ENCODE data around the gene BDH1. TPM values are rescaled to one million over a fixed set of nuclear protein-coding genes. Genes with fewer than 3 reads are reported as not detected.
A peak's percentile ranks its signal among the peaks of the same experiment; 100 is the strongest.

BDH1 gene
- total RNA-seq, 2 donors from 2014 or later = 32.5 to 49.0 TPM

DNA sequence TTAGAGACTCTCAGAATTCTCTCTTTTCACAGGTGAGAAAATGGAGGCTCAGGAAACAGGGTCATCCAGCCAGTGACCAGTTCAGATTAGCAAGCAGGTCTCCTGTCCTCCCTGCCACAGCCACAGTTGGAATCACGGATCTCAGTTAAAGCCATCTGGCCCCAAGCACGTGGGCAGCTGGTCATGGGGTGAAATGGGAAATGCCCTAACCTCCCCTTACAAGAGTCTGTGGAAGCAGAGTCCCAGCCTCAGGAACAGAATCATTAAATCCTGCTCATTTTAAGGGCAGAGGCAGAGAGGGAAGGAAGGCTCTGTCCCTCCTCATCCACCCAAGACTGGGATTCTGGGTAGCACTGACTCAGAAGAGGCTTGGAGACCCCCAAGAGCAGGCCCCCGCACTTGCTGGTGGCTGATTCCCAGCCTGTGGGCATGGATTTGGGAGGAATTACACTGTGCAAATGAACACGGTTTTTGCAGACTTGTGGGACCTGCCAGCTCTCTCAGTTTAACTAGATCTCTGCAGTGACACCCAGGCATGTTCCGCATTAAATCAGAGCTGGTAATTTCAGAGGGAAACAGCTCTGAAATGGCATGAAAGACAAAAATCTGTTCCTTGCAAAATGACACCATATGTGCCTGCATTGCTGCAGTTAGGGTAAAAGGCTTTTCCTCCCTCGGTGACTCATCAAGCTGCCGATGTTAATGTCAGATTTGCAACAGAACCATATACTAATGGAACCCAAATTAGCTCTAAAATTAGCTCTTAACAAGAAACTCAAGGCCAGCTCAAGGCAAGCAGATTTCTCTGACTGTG, 89.0 kb downstream of the BDH1 start:
- Histone ChIP-seq H3K36me3 (ENCODE audit: control insufficient read depth, insufficient read depth, low read length) (no peaks in the 10 kb centered on the region), H3K4me3 (ENCODE audit: low read length) (no peak overlapping the region), H3K27me3 (ENCODE audit: control insufficient read depth, insufficient read depth, low read length, poor library complexity, severe bottlenecking) (no peaks in the 10 kb centered on the region), H3K4me1 (ENCODE audit: control insufficient read depth, insufficient read depth, low read length) (peaks cover 25% of the 10 kb centered on the region), H3K9ac (ENCODE audit: extremely low read depth, low read length, poor library complexity, severe bottlenecking) (no peak overlapping the region), H3K27ac (ENCODE audit: low read depth, low read length) (no peak overlapping the region), H3K9me3 (ENCODE audit: control insufficient read depth, low read length) (no peaks in the 10 kb centered on the region)
- Mint-ChIP-seq H3K36me3 (ENCODE audit: low read depth) (no peaks in the 10 kb centered on the region), H3K27me3 (ENCODE audit: insufficient read depth) (no peaks in the 10 kb centered on the region), H3K27ac (peak overlapping the region; percentile 57), H3K4me1 (peaks cover 63% of the 10 kb centered on the region), H3K9me3 (no peaks in the 10 kb centered on the region), H3K4me3 (no peak overlapping the region)
- no peak for DNase-seq
- 55 to 63% methylated on average over 7 of the region's 7 CpGs for WGBS, 2 experiments (ENCODE audit: insufficient coverage in 1 of 2, insufficient read length in 1 of 2)
- TF ChIP-seq, protein P1, sequence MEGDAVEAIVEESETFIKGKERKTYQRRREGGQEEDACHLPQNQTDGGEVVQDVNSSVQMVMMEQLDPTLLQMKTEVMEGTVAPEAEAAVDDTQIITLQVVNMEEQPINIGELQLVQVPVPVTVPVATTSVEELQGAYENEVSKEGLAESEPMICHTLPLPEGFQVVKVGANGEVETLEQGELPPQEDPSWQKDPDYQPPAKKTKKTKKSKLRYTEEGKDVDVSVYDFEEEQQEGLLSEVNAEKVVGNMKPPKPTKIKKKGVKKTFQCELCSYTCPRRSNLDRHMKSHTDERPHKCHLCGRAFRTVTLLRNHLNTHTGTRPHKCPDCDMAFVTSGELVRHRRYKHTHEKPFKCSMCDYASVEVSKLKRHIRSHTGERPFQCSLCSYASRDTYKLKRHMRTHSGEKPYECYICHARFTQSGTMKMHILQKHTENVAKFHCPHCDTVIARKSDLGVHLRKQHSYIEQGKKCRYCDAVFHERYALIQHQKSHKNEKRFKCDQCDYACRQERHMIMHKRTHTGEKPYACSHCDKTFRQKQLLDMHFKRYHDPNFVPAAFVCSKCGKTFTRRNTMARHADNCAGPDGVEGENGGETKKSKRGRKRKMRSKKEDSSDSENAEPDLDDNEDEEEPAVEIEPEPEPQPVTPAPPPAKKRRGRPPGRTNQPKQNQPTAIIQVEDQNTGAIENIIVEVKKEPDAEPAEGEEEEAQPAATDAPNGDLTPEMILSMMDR (conservative IDR thresholded peaks at IDR 0.05) = no peak

DNA sequence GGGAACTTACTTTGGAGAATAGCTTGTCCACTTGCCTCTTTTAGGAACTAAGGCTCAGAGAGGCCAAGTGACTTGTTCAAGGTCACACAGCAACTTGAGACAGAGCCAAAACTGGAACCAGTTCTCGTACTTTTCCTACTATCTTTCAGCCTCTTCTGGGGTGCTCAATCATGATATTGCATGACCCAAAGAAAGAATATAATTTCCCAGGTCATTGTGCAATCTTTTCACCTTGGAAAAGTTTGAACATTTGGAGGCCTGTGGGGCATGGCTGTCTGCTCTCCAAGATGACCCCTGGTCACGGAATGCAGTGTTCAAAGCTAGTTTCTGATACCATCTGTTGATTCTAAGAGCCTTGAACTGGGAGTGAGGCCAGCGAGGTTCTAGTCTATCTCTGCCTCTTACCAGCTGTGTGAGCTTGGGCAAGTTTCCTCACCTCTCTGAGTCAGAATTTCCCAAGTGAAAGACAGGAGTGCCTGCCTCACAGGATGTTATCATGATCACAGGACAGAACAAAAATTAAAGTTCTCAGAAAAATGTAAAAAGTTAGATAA, 89.7 kb downstream of the BDH1 start:
- H3K27me3 ChIP-seq (ENCODE audit: control insufficient read depth, insufficient read depth, low read length, poor library complexity, severe bottlenecking) = no peaks in the 10 kb centered on the region
- no peak overlapping the region for H3K4me3 ChIP-seq (ENCODE audit: low read length)
- Mint-ChIP-seq H3K27me3 (ENCODE audit: insufficient read depth) (no peaks in the 10 kb centered on the region), H3K36me3 (ENCODE audit: low read depth) (no peaks in the 10 kb centered on the region), H3K27ac (peak overlapping the region; percentile 68), H3K4me3 (no peak overlapping the region), H3K4me1 (peaks cover 57% of the 10 kb centered on the region), H3K9me3 (no peaks in the 10 kb centered on the region)
- no peaks in the 10 kb centered on the region for H3K9me3 ChIP-seq (ENCODE audit: control insufficient read depth, low read length)
- peaks cover 25% of the 10 kb centered on the region for H3K4me1 ChIP-seq (ENCODE audit: control insufficient read depth, insufficient read depth, low read length)
- DNase-seq = no peak
- no peaks in the 10 kb centered on the region for H3K36me3 ChIP-seq (ENCODE audit: control insufficient read depth, insufficient read depth, low read length)
- no peak overlapping the region for H3K27ac ChIP-seq (ENCODE audit: low read depth, low read length)
- 90 to 100% methylated on average over 3 of the region's 3 CpGs for WGBS, 2 experiments (ENCODE audit: insufficient coverage in 1 of 2, insufficient read length in 1 of 2)
- no peak overlapping the region for H3K9ac ChIP-seq (ENCODE audit: extremely low read depth, low read length, poor library complexity, severe bottlenecking)
- TF ChIP-seq, protein P1 (conservative IDR thresholded peaks at IDR 0.05) = no peak

DNA sequence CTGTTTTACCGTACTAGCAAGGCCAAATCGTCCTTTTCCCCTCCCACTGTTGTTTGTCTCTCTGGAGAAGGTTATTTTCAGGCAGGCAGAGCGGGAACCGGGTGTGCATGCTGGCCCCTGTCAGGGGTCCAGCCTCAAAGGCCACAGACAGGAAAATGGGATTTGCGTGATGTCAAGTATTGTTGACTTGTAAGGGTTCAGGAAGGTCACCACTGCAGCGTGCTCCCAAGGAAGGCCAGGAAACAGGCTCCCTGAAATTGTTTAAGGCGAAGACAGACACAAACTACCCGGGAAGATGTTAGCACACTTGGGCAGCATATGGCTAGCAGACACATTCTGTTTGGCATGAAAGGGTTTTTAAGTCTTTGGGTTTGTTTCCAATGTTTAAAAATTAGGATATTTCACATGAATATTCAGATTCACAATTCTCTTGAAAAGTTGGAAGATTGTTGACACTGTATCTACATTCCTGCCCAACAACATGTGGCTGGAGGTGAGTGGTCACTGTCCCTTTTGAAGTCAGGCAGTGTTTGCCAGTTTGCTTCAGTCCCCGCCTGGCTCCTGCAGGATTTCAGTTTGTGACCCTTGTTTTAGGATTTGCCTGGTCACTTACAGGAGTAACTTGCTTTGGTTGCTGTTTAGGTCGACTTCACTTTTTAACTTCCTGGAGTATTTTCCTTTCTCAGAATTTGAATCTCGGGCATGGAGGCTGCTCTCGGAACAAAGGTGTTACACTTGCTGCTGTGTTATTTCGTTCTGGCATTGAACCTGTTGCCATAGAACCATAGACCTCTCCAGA, 90.4 kb downstream of the BDH1 start:
- no peak overlapping the region for H3K4me3 ChIP-seq (ENCODE audit: low read length)
- no peak overlapping the region for H3K27ac ChIP-seq (ENCODE audit: low read depth, low read length)
- Mint-ChIP-seq H3K9me3 (no peaks in the 10 kb centered on the region), H3K4me3 (no peak overlapping the region), H3K27ac (peak overlapping the region; percentile 68), H3K36me3 (ENCODE audit: low read depth) (no peaks in the 10 kb centered on the region), H3K27me3 (ENCODE audit: insufficient read depth) (no peaks in the 10 kb centered on the region), H3K4me1 (peaks cover 50% of the 10 kb centered on the region)
- no peak overlapping the region for H3K9ac ChIP-seq (ENCODE audit: extremely low read depth, low read length, poor library complexity, severe bottlenecking)
- no peaks in the 10 kb centered on the region for H3K27me3 ChIP-seq (ENCODE audit: control insufficient read depth, insufficient read depth, low read length, poor library complexity, severe bottlenecking)
- H3K9me3 ChIP-seq (ENCODE audit: control insufficient read depth, low read length) = no peaks in the 10 kb centered on the region
- TF ChIP-seq, protein P1 (conservative IDR thresholded peaks at IDR 0.05) = no peak
- no peaks in the 10 kb centered on the region for H3K36me3 ChIP-seq (ENCODE audit: control insufficient read depth, insufficient read depth, low read length)
- H3K4me1 ChIP-seq (ENCODE audit: control insufficient read depth, insufficient read depth, low read length) = peaks cover 25% of the 10 kb centered on the region
- DNase-seq = no peak
- 67 to 70% methylated on average over 11 to 13 of the region's 13 CpGs for WGBS, 2 experiments (ENCODE audit: insufficient coverage in 1 of 2, insufficient read length in 1 of 2)

Measured in endodermal cell (in vitro differentiated cells).